SW 1271 (cell line): ENCODE data around the gene KCNG4.
A peak's percentile ranks its signal among the peaks of the same experiment; 100 is the strongest.

Experiments used
- DNase-seq, 2 experiments: peaks; one replicate each; lab custom pipeline; 2025; lab: John Stamatoyannopoulos, UW

KCNG4 gene

GRCh38 chr16:84182680-84183571 lies 56.9 kb downstream of the KCNG4 start:
- DNase-seq: no peak

GRCh38 chr16:84182104-84182503 lies 57.7 kb downstream of the KCNG4 start:
- no peak for DNase-seq

GRCh38 chr16:84181144-84181915 lies 58.5 kb downstream of the KCNG4 start:
- no peak for DNase-seq

- DNase-seq: no peak
Measured at GRCh38 chr16:84180519-84181140, 59.2 kb downstream of the KCNG4 start.

GRCh38 chr16:84179612-84180320 lies 60.0 kb downstream of the KCNG4 start:
- no peak for DNase-seq

GRCh38 chr16:84178892-84179611 lies 60.8 kb downstream of the KCNG4 start:
- DNase-seq: no peak

- no peak for DNase-seq
Measured at GRCh38 chr16:84178146-84178765, 61.6 kb downstream of the KCNG4 start.

GRCh38 chr16:84177741-84178073 lies 62.1 kb downstream of the KCNG4 start:
- DNase-seq: no peak

GRCh38 chr16:84176192-84177053 lies 63.4 kb downstream of the KCNG4 start:
- no peak for DNase-seq

- DNase-seq: peak in 1 of 2 experiments; percentile 69
Measured at GRCh38 chr16:84175350-84176081, 64.3 kb downstream of the KCNG4 start.

GRCh38 chr16:84174396-84174795 lies 65.4 kb downstream of the KCNG4 start:
- no peak for DNase-seq

- no peak for DNase-seq
Measured at GRCh38 chr16:84169765-84170310, 70.0 kb downstream of the KCNG4 start.
